HepG2 (cell line): ENCODE measurements around the gene HLF. TPM values are rescaled to one million over a fixed set of nuclear protein-coding genes. Genes with fewer than 3 reads are reported as not detected.

Experiments
- ATM ChIP-seq: fragments of 450-650 bp; IDR thresholded peaks from 2 replicates; pipeline ENCODE4 v1.7.1; 2017; ENCODE audit warnings: mild to moderate bottlenecking, borderline replicate concordance
- CTCF ChIP-seq: sonication (generic); formaldehyde crosslinking; IDR thresholded peaks from 2 replicates; pipeline ENCODE4 v1.5.0; 2020; ENCODE audit warnings: mild to moderate bottlenecking, missing genetic modification reagents, moderate library complexity
- FLYWCH1 ChIP-seq: sonication (generic); formaldehyde crosslinking; IDR thresholded peaks from 2 replicates; pipeline ENCODE4 v1.8.1; 2023; ENCODE audit warnings: mild to moderate bottlenecking, missing genetic modification reagents
- FOXO1 ChIP-seq: sonication (generic); formaldehyde crosslinking; IDR thresholded peaks from 2 replicates; pipeline ENCODE4 v1.4.0; 2020; ENCODE audit warnings: missing genetic modification reagents
- GATA4 ChIP-seq: sonication (generic); IDR thresholded peaks from 2 replicates; pipeline ENCODE4 v1.6.1; 2016; ENCODE audit warnings: antibody characterized with exemption, low read depth, borderline replicate concordance
- HDAC1 ChIP-seq: sonication (generic); formaldehyde crosslinking; IDR thresholded peaks from 2 replicates; pipeline ENCODE4 v1.5.1; 2020; ENCODE audit warnings: mild to moderate bottlenecking, missing genetic modification reagents
- HNRNPL ChIP-seq: fragments of 200-400 bp; formaldehyde crosslinking; IDR thresholded peaks from 2 replicates; pipeline ENCODE4 v1.6.1; 2017; ENCODE audit warnings: mild to moderate bottlenecking, low read depth, low read length
- KDM4B ChIP-seq: sonication (generic); formaldehyde crosslinking; IDR thresholded peaks from 2 replicates; pipeline ENCODE4 v1.4.0; 2020; ENCODE audit warnings: missing genetic modification reagents
- KDM6A ChIP-seq: IDR thresholded peaks from 2 replicates; pipeline ENCODE4 v1.6.1; 2016; ENCODE audit warnings: low read depth
- KLF6 ChIP-seq: IDR thresholded peaks from 2 replicates; pipeline ENCODE4 v1.8.0; 2016; ENCODE audit warnings: missing biosample characterization, missing genetic modification reagents
- POLR2G ChIP-seq: fragments of 200-400 bp; formaldehyde crosslinking; IDR thresholded peaks from 2 replicates; pipeline ENCODE4 v1.6.1; 2018; ENCODE audit warnings: mild to moderate bottlenecking, low read depth, low read length, moderate library complexity
- SMYD3 ChIP-seq: sonication (generic); formaldehyde crosslinking; IDR thresholded peaks from 2 replicates; pipeline ENCODE4 v1.8.1; 2023; ENCODE audit warnings: mild to moderate bottlenecking, missing genetic modification reagents
- TCF7L2 ChIP-seq: IDR thresholded peaks from 2 replicates; pipeline ENCODE4 v1.6.1; 2011; ENCODE audit warnings: mild to moderate bottlenecking, low read depth, low read length, moderate library complexity
- YEATS4 ChIP-seq: sonication (generic); formaldehyde crosslinking; IDR thresholded peaks from 2 replicates; pipeline ENCODE4 v1.4.0; 2020; ENCODE audit warnings: missing genetic modification reagents, borderline replicate concordance
- ZFP41 ChIP-seq: sonication (generic); formaldehyde crosslinking; IDR thresholded peaks from 2 replicates; pipeline ENCODE4 v1.4.0; 2020; ENCODE audit warnings: mild to moderate bottlenecking, missing genetic modification reagents, borderline replicate concordance
- ZNF274 ChIP-seq: sonication (generic); formaldehyde crosslinking; IDR thresholded peaks from 2 replicates; pipeline ENCODE4 v1.5.1; 2020; ENCODE audit warnings: mild to moderate bottlenecking, missing genetic modification reagents
- ZNF431 ChIP-seq: sonication (generic); formaldehyde crosslinking; IDR thresholded peaks from 2 replicates; pipeline ENCODE4 v1.9.0; 2022; ENCODE audit warnings: missing genetic modification reagents, low read depth, mild to moderate bottlenecking, borderline replicate concordance
- ZNF709 ChIP-seq: sonication (generic); formaldehyde crosslinking; IDR thresholded peaks from 2 replicates; pipeline ENCODE4 v1.5.0; 2020; ENCODE audit warnings: mild to moderate bottlenecking, missing genetic modification reagents
- ZNF768 ChIP-seq: sonication (generic); formaldehyde crosslinking; IDR thresholded peaks from 2 replicates; pipeline ENCODE4 v1.4.0; 2020; ENCODE audit warnings: missing genetic modification reagents
- polyA plus RNA-seq, 8 experiments: library from polyadenylated mRNA; depleted of rRNA in 3 of 8; stranded (reverse) in 7 of 8; unstranded in 1 of 8; fragments of >200 nt; fragmentation: Illumina TruSeq in 4 of 8; extraction: Trizol in 4 of 8; gene quantifications; 2 replicates each; pipeline versions ENCODE4 v1.2.1 to v1.2.3, GENCODE V29; 2011 to 2016; ENCODE audit warnings: low read depth in 4 of 8, missing spikeins in 1 of 8, mixed read lengths in 1 of 8; ENCODE audit not compliant: insufficient read depth in 1 of 8
- total RNA-seq, 5 experiments: library from RNA; depleted of rRNA; stranded (reverse); fragments of >200 nt; fragmentation: Illumina TruSeq; extraction: Trizol; gene quantifications; 2 replicates each; pipeline ENCODE4 v1.2.3, GENCODE V29; 2016; ENCODE audit warnings: low read depth in 1 of 5
- TF ChIP-seq, protein P1 (sequence below): sonication (generic); formaldehyde crosslinking; IDR thresholded peaks from 2 replicates; pipeline ENCODE4 v1.4.0; 2020; ENCODE audit warnings: missing genetic modification reagents, mild to moderate bottlenecking, borderline replicate concordance
- TF ChIP-seq, protein P2 (sequence below): conservative IDR thresholded peaks from 2 replicates; pipeline ENCODE4 v1.6.1; 2018; ENCODE audit warnings: missing genetic modification reagents
- TF ChIP-seq, protein P3 (sequence below): IDR thresholded peaks from 2 replicates; pipeline ENCODE4 v1.6.1; 2012; ENCODE audit warnings: inconsistent platforms

Gene HLF
- total and polyA plus RNA-seq, 2 of the 13 experiments (the other 11 are each of a cell fraction or from before 2014, with no cell fraction given), result 202 to 346 TPM

- TF ChIP-seq FLYWCH1 (CRISPR knock-in tag) (no peak), TCF7L2 (no peak), HDAC1 (peak; percentile 33; the same call in 1 of the 2 replicates), ZNF274 (no peak; the same call in 1 of the 2 replicates), KDM6A (no peak), CTCF (CRISPR knock-in tag) (0 out of 2 replicates have a peak, but pooled peaks have one; percentile 6), GATA4 (no peak), ATM (no peak), ZNF709 (CRISPR knock-in tag) (no peak; the same call in 1 of the 2 replicates), KLF6 (CRISPR knock-in tag) (no peak), POLR2G (0 out of 2 replicates have a peak, but pooled peaks have one; percentile 21), ZFP41 (CRISPR knock-in tag) (no peak), SMYD3 (CRISPR knock-in tag) (no peak), KDM4B (CRISPR knock-in tag) (no peak), ZNF431 (no peak), ZNF768 (CRISPR knock-in tag) (peak; percentile 29; the same call in 1 of the 2 replicates), FOXO1 (CRISPR knock-in tag) (no peak), HNRNPL (peak; percentile 99), YEATS4 (CRISPR knock-in tag) (no peak; the same call in 1 of the 2 replicates)
- TF ChIP-seq, protein P1, sequence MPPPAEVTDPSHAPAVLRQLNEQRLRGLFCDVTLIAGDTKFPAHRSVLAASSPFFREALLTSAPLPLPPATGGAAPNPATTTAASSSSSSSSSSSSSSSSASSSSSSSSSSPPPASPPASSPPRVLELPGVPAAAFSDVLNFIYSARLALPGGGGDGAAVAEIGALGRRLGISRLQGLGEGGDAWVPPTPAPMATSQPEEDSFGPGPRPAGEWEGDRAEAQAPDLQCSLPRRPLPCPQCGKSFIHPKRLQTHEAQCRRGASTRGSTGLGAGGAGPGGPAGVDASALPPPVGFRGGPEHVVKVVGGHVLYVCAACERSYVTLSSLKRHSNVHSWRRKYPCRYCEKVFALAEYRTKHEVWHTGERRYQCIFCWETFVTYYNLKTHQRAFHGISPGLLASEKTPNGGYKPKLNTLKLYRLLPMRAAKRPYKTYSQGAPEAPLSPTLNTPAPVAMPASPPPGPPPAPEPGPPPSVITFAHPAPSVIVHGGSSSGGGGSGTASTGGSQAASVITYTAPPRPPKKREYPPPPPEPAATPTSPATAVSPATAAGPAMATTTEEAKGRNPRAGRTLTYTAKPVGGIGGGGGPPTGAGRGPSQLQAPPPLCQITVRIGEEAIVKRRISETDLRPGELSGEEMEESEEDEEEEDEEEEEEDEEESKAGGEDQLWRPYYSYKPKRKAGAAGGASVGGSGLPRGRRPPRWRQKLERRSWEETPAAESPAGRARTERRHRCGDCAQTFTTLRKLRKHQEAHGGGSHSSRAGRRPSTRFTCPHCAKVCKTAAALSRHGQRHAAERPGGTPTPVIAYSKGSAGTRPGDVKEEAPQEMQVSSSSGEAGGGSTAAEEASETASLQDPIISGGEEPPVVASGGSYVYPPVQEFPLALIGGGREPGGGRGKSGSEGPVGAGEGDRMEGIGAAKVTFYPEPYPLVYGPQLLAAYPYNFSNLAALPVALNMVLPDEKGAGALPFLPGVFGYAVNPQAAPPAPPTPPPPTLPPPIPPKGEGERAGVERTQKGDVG (CRISPR knock-in tag), result 0 out of 2 replicates have a peak, but pooled peaks have one; percentile 46
- TF ChIP-seq, protein P2, sequence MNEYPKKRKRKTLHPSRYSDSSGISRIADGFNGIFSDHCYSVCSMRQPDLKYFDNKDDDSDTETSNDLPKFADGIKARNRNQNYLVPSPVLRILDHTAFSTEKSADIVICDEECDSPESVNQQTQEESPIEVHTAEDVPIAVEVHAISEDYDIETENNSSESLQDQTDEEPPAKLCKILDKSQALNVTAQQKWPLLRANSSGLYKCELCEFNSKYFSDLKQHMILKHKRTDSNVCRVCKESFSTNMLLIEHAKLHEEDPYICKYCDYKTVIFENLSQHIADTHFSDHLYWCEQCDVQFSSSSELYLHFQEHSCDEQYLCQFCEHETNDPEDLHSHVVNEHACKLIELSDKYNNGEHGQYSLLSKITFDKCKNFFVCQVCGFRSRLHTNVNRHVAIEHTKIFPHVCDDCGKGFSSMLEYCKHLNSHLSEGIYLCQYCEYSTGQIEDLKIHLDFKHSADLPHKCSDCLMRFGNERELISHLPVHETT (CRISPR knock-in tag), result no peak
- TF ChIP-seq, protein P3, sequence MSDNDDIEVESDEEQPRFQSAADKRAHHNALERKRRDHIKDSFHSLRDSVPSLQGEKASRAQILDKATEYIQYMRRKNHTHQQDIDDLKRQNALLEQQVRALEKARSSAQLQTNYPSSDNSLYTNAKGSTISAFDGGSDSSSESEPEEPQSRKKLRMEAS, result peak; percentile 96
Measured at GRCh38 chr17:55273579-55274354, 9.0 kb downstream of the HLF start (continued).
